ENCODE measurements around the gene SELE.

SELE gene

GRCh38 chr1:169733924-169734323 is at the start of gene SELE:
TSS of gene SELE (minus strand) at chr1:169734079. CDS start at chr1:169733612, 467 bp downstream.
- intact Hi-C loops (cut with DNase I; ENCODE audit: low total_unique reads): no loop called here
- no peak for TF ChIP-seq CTCF (IDR thresholded peaks at IDR 0.05)
- H3K9me3 ChIP-seq: no peaks in the 10 kb centered on the region
- no peaks in the 10 kb centered on the region for H3K36me3 ChIP-seq
- H3K27ac ChIP-seq: no peak within 1 kb of the TSS
- DNase-seq: no peak
- no peaks in the 10 kb centered on the region for H3K4me1 ChIP-seq
- H3K27me3 ChIP-seq: no peaks in the 10 kb centered on the region
- no peak within 1 kb of the TSS for H3K4me3 ChIP-seq

- Histone ChIP-seq H3K27ac (no peak overlapping the region), H3K36me3 (no peaks in the 10 kb centered on the region), H3K4me3 (no peak overlapping the region), H3K4me1 (peaks cover 0 to 17% (median 12%) of the 10 kb centered on the region in 4 donors), H3K27me3 (no peaks in the 10 kb centered on the region), H3K9me3 (no peaks in the 10 kb centered on the region)
- intact Hi-C loops (cut with DNase I; ENCODE audit: low total_unique reads): no loop called here
- TF ChIP-seq CTCF (IDR thresholded peaks at IDR 0.05): no peak
- no peak for DNase-seq
Measured at GRCh38 chr1:169782596-169782995, 48.7 kb upstream of the SELE start.

GRCh38 chr1:169779970-169780369 is 46.1 kb upstream of the SELE start:
- no peak for DNase-seq
- Histone ChIP-seq H3K4me1 (peaks cover 0 to 17% (median 12%) of the 10 kb centered on the region in 4 donors), H3K27ac (no peak overlapping the region), H3K27me3 (no peaks in the 10 kb centered on the region), H3K36me3 (no peaks in the 10 kb centered on the region), H3K4me3 (no peak overlapping the region), H3K9me3 (no peaks in the 10 kb centered on the region)
- intact Hi-C loops (cut with DNase I; ENCODE audit: low total_unique reads): no loop called here
- TF ChIP-seq CTCF (IDR thresholded peaks at IDR 0.05): no peak

- H3K4me1 ChIP-seq: peaks cover 0 to 17% (median 12%) of the 10 kb centered on the region in 4 donors
- no peak overlapping the region for H3K27ac ChIP-seq
- no peaks in the 10 kb centered on the region for H3K36me3 ChIP-seq
- DNase-seq: no peak
- H3K27me3 ChIP-seq: no peaks in the 10 kb centered on the region
- no peak overlapping the region for H3K4me3 ChIP-seq
- intact Hi-C loops (cut with DNase I; ENCODE audit: low total_unique reads): no loop called here
- no peak for TF ChIP-seq CTCF (IDR thresholded peaks at IDR 0.05)
- no peaks in the 10 kb centered on the region for H3K9me3 ChIP-seq
Measured at GRCh38 chr1:169779150-169779549, 45.3 kb upstream of the SELE start.

DNA sequence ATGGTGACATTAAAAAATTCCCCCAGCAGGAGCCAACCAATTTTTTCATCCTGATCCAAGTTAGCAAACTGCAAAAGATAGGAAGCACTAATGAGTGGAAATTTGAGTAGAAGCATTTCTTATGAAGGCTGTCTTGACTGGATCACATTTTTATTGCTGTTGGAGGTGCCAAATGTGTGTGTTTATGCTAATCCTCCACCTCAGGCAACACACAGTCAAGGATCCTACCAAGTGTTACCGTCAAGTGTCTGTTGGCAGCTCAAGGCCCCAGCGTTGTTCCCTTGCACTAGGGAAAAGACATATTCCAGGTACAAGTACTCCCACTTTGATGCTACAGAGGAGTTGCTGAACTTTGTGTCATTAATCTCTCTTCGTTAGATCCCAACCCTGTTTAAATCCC is 42.6 kb upstream of the SELE start:
- intact Hi-C loops (cut with DNase I; ENCODE audit: low total_unique reads): no loop called here
- no peak for TF ChIP-seq CTCF (IDR thresholded peaks at IDR 0.05)
- Histone ChIP-seq H3K4me1 (peaks cover 0 to 17% (median 12%) of the 10 kb centered on the region in 4 donors), H3K27ac (no peak overlapping the region), H3K9me3 (no peaks in the 10 kb centered on the region), H3K4me3 (no peak overlapping the region), H3K27me3 (no peaks in the 10 kb centered on the region), H3K36me3 (no peaks in the 10 kb centered on the region)
- DNase-seq: no peak

DNA sequence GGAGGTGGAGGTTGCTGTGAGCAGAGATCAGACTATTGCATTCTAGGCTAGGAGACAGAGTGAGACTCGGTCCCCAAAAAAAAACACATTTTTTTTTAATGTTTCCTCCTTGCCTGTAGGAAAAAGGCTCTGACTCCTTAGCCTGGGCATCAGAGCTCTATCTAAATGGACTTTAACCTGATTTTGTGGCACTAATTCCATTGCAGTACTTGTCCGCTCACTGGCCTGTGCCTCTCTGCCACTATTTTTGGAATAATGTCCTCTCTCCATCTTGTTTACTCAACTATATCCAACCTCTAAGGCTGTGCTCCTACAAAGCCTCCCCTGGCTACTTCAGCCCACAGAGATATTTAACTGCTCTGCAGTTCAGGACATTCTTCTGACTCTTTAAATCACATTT is 34.3 kb upstream of the SELE start:
- intact Hi-C loops (cut with DNase I; ENCODE audit: low total_unique reads): no loop called here
- H3K27ac ChIP-seq: no peak overlapping the region

More for the DNA sequence above, 34.3 kb upstream of the SELE start:
- Histone ChIP-seq H3K4me1 (no peaks in the 10 kb centered on the region), H3K9me3 (no peaks in the 10 kb centered on the region), H3K36me3 (no peaks in the 10 kb centered on the region), H3K27me3 (no peaks in the 10 kb centered on the region), H3K4me3 (no peak overlapping the region)
- DNase-seq: no peak
- no peak for TF ChIP-seq CTCF (IDR thresholded peaks at IDR 0.05)
